ENCODE results near the gene CD300A.
"Not testable (repeated sequence)": the region's sequence is repeated elsewhere in the genome, so short reads cannot be mapped to it uniquely, and the experiment has no call there.

The CD300A gene

DNA sequence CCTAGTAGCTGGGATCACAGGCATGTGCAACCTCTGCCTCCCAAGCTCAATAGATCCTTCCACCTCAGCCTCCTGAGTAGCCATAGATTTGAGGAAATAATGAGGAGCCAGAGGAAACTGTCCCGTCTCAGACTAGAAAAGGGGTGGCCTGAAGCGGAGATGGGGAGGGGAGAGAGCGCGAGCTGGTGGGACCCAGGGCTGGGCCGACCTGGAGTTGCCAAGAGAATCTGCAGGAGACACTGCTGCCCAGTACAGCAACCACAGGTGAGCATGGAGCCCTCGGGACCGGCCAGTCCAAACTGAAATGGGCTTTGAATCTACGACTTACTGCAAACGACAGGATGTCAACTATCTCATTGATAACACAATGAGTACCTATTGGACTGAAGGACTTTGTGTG is 24.3 kb downstream of the CD300A start:
- TF ChIP-seq, protein P1, sequence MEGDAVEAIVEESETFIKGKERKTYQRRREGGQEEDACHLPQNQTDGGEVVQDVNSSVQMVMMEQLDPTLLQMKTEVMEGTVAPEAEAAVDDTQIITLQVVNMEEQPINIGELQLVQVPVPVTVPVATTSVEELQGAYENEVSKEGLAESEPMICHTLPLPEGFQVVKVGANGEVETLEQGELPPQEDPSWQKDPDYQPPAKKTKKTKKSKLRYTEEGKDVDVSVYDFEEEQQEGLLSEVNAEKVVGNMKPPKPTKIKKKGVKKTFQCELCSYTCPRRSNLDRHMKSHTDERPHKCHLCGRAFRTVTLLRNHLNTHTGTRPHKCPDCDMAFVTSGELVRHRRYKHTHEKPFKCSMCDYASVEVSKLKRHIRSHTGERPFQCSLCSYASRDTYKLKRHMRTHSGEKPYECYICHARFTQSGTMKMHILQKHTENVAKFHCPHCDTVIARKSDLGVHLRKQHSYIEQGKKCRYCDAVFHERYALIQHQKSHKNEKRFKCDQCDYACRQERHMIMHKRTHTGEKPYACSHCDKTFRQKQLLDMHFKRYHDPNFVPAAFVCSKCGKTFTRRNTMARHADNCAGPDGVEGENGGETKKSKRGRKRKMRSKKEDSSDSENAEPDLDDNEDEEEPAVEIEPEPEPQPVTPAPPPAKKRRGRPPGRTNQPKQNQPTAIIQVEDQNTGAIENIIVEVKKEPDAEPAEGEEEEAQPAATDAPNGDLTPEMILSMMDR (IDR thresholded peaks at IDR 0.05; ENCODE audit: insufficient read depth, low read depth, low read length, missing control alignments), result no peak

DNA sequence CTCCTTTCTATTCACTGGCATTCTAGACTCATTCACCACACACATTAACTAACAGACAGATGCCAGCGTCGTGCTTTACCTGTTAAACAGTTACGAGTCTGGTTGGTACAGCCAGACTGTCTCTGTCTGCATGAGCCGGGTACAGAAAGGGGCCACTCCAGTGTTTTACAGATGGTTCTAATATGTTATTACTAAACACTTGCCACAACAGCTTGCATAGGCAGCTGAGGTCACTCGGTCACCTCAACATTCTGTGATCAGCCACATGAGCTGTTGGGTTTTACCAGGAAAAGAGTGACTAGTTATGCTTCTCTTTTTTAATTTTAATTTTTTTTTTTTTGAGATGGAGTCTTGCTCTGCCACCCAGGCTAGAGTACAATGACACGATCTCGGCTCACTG is 25.2 kb downstream of the CD300A start:
- TF ChIP-seq, protein P1 (IDR thresholded peaks at IDR 0.05; ENCODE audit: insufficient read depth, low read depth, low read length, missing control alignments), result no peak
- no peak overlapping the region for H3K4me3 ChIP-seq (ENCODE audit: low read depth, low read length)
- no peak for DNase-seq (ENCODE audit: low read depth)

More for the DNA sequence above, 24.3 kb downstream of the CD300A start:
- no peak overlapping the region for H3K4me3 ChIP-seq (ENCODE audit: low read depth, low read length)
- DNase-seq (ENCODE audit: low read depth), result no peak

DNA sequence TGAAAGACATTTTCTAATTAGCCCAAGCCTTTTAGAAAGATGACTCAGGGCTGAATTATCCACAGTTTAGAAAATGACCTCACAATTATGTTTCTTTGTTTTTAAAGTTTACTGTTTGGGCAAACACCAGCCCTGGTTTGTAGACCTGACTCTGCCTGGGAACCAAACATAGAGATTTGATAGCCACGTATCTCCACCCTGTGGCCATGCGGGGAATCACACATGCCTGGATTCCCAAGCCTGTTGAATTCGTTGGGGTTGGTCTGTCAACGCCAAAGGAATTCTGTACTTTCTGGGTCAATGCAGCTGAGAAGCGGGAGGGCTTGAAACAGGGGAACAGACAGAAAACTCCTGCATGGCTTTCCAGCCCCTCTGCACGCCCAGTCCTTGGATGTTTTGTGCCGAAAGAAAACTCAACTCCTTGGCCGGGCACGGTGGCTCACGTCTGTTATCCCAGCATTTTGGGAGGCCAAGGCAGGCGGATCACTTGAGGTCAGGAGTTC is 26.9 kb downstream of the CD300A start:
- TF ChIP-seq, protein P1 (IDR thresholded peaks at IDR 0.05; ENCODE audit: insufficient read depth, low read depth, low read length, missing control alignments), result peak; percentile 90
- DNase-seq (ENCODE audit: low read depth), result peak; percentile 74
- no peak overlapping the region for H3K4me3 ChIP-seq (ENCODE audit: low read depth, low read length)

DNA sequence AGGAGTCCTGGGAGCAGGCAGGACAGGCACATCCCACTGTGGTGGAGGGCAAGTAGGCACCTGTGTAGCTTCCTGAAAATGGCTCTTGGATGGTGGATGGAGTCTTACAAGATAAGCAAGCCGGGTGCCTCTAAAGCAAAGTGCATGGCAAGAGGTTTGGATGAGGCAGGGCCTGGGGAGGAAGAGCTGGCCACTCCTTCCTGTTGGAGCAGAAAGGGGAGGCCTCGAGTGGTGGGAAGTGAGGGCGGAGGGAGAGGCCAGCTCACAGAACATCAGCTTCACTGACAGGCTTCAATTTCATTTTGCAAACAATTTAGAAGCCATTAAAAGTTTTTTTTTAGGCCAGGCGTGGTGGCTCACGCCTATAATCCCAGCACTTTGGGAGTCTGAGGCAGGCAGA is 31.0 kb downstream of the CD300A start:
- no peak for DNase-seq (ENCODE audit: low read depth)
- TF ChIP-seq, protein P1 (IDR thresholded peaks at IDR 0.05; ENCODE audit: insufficient read depth, low read depth, low read length, missing control alignments), result no peak
- no peak overlapping the region for H3K4me3 ChIP-seq (ENCODE audit: low read depth, low read length)

DNA sequence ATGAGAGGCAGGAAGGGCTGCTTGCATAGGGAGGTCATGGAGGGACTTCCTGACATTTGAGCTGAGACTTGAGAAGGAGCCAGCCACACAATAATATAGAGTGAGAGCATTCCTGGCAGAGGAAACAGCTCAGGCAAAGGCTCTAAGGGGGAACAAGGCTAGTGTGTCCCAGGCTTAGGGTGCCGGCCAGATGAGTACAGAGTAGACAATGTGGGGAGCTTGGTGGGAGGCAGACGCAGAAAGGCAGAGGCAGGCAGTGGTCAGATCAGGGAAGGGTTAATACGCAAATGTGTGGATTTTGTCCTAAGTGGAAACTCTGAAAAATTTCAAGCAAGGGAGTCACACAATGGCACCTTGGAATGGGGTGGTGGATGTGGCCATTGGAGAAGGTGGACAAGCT is 33.6 kb downstream of the CD300A start:
- H3K4me3 ChIP-seq (ENCODE audit: low read depth, low read length), result no peak overlapping the region
- no peak for DNase-seq (ENCODE audit: low read depth)
- TF ChIP-seq, protein P1 (IDR thresholded peaks at IDR 0.05; ENCODE audit: insufficient read depth, low read depth, low read length, missing control alignments), result no peak

DNA sequence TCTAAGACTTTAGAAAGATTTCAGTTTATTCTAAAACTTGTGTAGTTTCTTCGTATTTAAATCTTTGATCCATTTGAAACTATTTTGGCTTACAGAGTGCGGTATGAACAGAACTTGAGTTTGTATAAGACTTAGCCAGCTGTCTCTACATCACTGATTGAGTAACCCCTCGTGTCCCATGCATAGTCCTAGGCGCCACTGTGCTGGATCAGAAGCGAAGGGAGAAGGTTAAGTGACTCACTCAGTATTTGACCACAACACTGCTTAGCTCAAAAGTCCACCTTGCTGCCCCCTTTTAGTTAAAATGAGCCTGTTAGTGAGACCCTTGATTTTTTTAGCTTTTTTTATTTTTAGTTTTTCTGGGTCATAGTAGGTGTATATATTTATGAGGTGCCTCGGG is 36.4 kb downstream of the CD300A start:
- no peak overlapping the region for H3K4me3 ChIP-seq (ENCODE audit: low read depth, low read length)
- TF ChIP-seq, protein P1 (IDR thresholded peaks at IDR 0.05; ENCODE audit: insufficient read depth, low read depth, low read length, missing control alignments), result no peak
- no peak for DNase-seq (ENCODE audit: low read depth)

DNA sequence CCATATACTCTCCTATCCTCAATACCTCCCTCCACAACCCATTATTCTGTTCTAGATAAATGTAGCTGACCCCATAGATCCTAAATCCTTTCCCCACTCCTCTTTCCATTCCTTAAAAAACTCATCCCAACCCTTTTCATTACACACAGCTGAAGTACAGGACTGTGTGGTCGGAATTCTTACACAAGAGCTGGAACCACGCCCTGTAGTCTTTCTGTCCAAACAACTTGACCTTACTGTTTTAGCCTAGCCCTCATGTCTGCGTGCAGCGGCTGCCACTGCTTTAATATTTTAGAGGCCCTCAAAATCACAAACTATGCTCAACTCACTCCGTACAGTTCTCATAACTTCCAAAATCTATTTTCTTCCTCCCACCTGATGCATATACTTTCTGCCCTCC is 37.5 kb downstream of the CD300A start:
- not testable (repeated sequence) for H3K4me3 ChIP-seq (ENCODE audit: low read depth, low read length); DNase-seq (ENCODE audit: low read depth)
